ENCODE data around the gene CHRNB2.
A peak's percentile ranks its signal among the peaks of the same experiment; 100 is the strongest.
"Not testable (repeated sequence)": the region's sequence is repeated elsewhere in the genome, so short reads cannot be mapped to it uniquely, and the experiment has no call there.

Gene CHRNB2

GRCh38 chr1:154567386-154568156 lies at the start of gene CHRNB2:
TSS of gene CHRNB2 (plus strand) at chr1:154567778. CDS start at chr1:154568045, 267 bp downstream.
- peak; percentile 61 for DNase-seq (ENCODE audit: low read depth)

- DNase-seq (ENCODE audit: low read depth): no peak
Observed at GRCh38 chr1:154519591-154519991, 48.0 kb upstream of the CHRNB2 start.

GRCh38 chr1:154520333-154520732 lies 47.2 kb upstream of the CHRNB2 start:
- no peak for DNase-seq (ENCODE audit: low read depth)

- no peak for DNase-seq (ENCODE audit: low read depth)
Observed at GRCh38 chr1:154521695-154522094, 45.9 kb upstream of the CHRNB2 start.

GRCh38 chr1:154524881-154525280 lies 42.7 kb upstream of the CHRNB2 start:
- DNase-seq (ENCODE audit: low read depth): no peak

- no peak for DNase-seq (ENCODE audit: low read depth)
Observed at GRCh38 chr1:154527192-154527591, 40.4 kb upstream of the CHRNB2 start.

GRCh38 chr1:154529308-154529707 lies 38.3 kb upstream of the CHRNB2 start:
- DNase-seq (ENCODE audit: low read depth): no peak

- DNase-seq (ENCODE audit: low read depth): not testable (repeated sequence)
Observed at GRCh38 chr1:154531950-154532349, 35.6 kb upstream of the CHRNB2 start.

GRCh38 chr1:154533952-154534844 lies 33.4 kb upstream of the CHRNB2 start:
- DNase-seq (ENCODE audit: low read depth): no peak

GRCh38 chr1:154536570-154536969 lies 31.0 kb upstream of the CHRNB2 start:
- no peak for DNase-seq (ENCODE audit: low read depth)

- no peak for DNase-seq (ENCODE audit: low read depth)
Observed at GRCh38 chr1:154539486-154540483, 27.8 kb upstream of the CHRNB2 start.

GRCh38 chr1:154541231-154541630 lies 26.3 kb upstream of the CHRNB2 start:
- no peak for DNase-seq (ENCODE audit: low read depth)

GRCh38 chr1:154546264-154547063 lies 21.1 kb upstream of the CHRNB2 start:
- no peak for DNase-seq (ENCODE audit: low read depth)

- DNase-seq (ENCODE audit: low read depth): no peak
Observed at GRCh38 chr1:154547105-154547732, 20.4 kb upstream of the CHRNB2 start.

GRCh38 chr1:154548028-154548427 lies 19.6 kb upstream of the CHRNB2 start:
- DNase-seq (ENCODE audit: low read depth): no peak

- no peak for DNase-seq (ENCODE audit: low read depth)
Observed at GRCh38 chr1:154549202-154549770, 18.3 kb upstream of the CHRNB2 start.

- DNase-seq (ENCODE audit: low read depth): no peak
Observed at GRCh38 chr1:154550070-154550469, 17.5 kb upstream of the CHRNB2 start.

GRCh38 chr1:154550657-154551056 lies 16.9 kb upstream of the CHRNB2 start:
- DNase-seq (ENCODE audit: low read depth): no peak

- no peak for DNase-seq (ENCODE audit: low read depth)
Observed at GRCh38 chr1:154551474-154551873, 16.1 kb upstream of the CHRNB2 start.

- DNase-seq (ENCODE audit: low read depth): no peak
Observed at GRCh38 chr1:154552036-154552435, 15.5 kb upstream of the CHRNB2 start.

All from stimulated activated CD8-positive, alpha-beta memory T cell treated with anti-CD3 and anti-CD28 coated beads, Interleukin-15, amount 100 ng/mL, for 24 hours (primary cell).